Measurements from ENCODE around the gene GLG1. TPM values are rescaled to one million over a fixed set of nuclear protein-coding genes. Genes with fewer than 3 reads are reported as not detected.
"Not testable (repeated sequence)": the region's sequence is repeated elsewhere in the genome, so short reads cannot be mapped to it uniquely, and the experiment has no call there.

The GLG1 gene
- polyA plus RNA-seq, 1 donor from 2014 or later, result 36.6 TPM

- no peak for TF ChIP-seq CTCF (IDR thresholded peaks at IDR 0.05; ENCODE audit: poor library complexity, severe bottlenecking)
These were observed 48.0 kb downstream of the GLG1 start (continued) for GRCh38 chr16:74558873-74559272.

GRCh38 chr16:74557275-74557674, 49.6 kb downstream of the GLG1 start:
- no peaks in the 10 kb centered on the region for H3F3A ChIP-seq (ENCODE audit: insufficient read depth, low read length, poor library complexity, severe bottlenecking)
- peaks cover 6% of the 10 kb centered on the region for H3K79me2 ChIP-seq (replicated peaks; ENCODE audit: insufficient read depth, low read length)
- no peaks in the 10 kb centered on the region for H4K20me1 ChIP-seq (ENCODE audit: insufficient read depth)
- H3K9me2 ChIP-seq (ENCODE audit: insufficient read depth, low read length), result no peaks in the 10 kb centered on the region
- no peak overlapping the region for H2AFZ ChIP-seq (ENCODE audit: low read depth, low read length)
- H3K36me3 ChIP-seq (ENCODE audit: insufficient read depth, low read length), result no peaks in the 10 kb centered on the region
- TF ChIP-seq REST (IDR thresholded peaks at IDR 0.05; ENCODE audit: borderline replicate concordance) (no peak), EP300 (conservative IDR thresholded peaks at IDR 0.05; ENCODE audit: poor library complexity, severe bottlenecking) (no peak), MXI1 (conservative IDR thresholded peaks at IDR 0.05; ENCODE audit: poor library complexity, severe bottlenecking) (no peak), POLR2AphosphoS5 (IDR thresholded peaks at IDR 0.05) (no peak), EZH2 (IDR thresholded peaks at IDR 0.05; ENCODE audit: borderline replicate concordance, insufficient read depth, low read length, poor library complexity, severe bottlenecking) (no peak), SMC3 (conservative IDR thresholded peaks at IDR 0.05; ENCODE audit: poor library complexity) (no peak)
- H3K27me3 ChIP-seq (ENCODE audit: insufficient read depth, low read depth, low read length), result no peaks in the 10 kb centered on the region
- H3K9me3 ChIP-seq (ENCODE audit: low read length), result no peaks in the 10 kb centered on the region
- no peak overlapping the region for H3K4me2 ChIP-seq (ENCODE audit: low read length)
- no peak overlapping the region for H3K9ac ChIP-seq (ENCODE audit: low read length)
- H3K4me3 ChIP-seq (ENCODE audit: low read length), result no peak overlapping the region
- no peak overlapping the region for H3K27ac ChIP-seq (ENCODE audit: low read length)

- Histone ChIP-seq H3K9ac (ENCODE audit: low read length) (no peak overlapping the region), H4K20me1 (ENCODE audit: insufficient read depth) (no peaks in the 10 kb centered on the region), H3K4me3 (ENCODE audit: low read length) (no peak overlapping the region), H3K79me2 (replicated peaks; ENCODE audit: insufficient read depth, low read length) (peaks cover 6% of the 10 kb centered on the region), H3K27me3 (ENCODE audit: insufficient read depth, low read depth, low read length) (no peaks in the 10 kb centered on the region), H3K36me3 (ENCODE audit: insufficient read depth, low read length) (no peaks in the 10 kb centered on the region), H3K4me2 (ENCODE audit: low read length) (no peak overlapping the region), H2AFZ (ENCODE audit: low read depth, low read length) (no peak overlapping the region), H3F3A (ENCODE audit: insufficient read depth, low read length, poor library complexity, severe bottlenecking) (no peaks in the 10 kb centered on the region), H3K27ac (ENCODE audit: low read length) (no peak overlapping the region), H3K9me2 (ENCODE audit: insufficient read depth, low read length) (no peaks in the 10 kb centered on the region), H3K9me3 (ENCODE audit: low read length) (no peaks in the 10 kb centered on the region)
- TF ChIP-seq MXI1 (conservative IDR thresholded peaks at IDR 0.05; ENCODE audit: poor library complexity, severe bottlenecking) (no peak), RAD21 (conservative IDR thresholded peaks at IDR 0.05) (no peak), SMC3 (conservative IDR thresholded peaks at IDR 0.05; ENCODE audit: poor library complexity) (no peak), REST (IDR thresholded peaks at IDR 0.05; ENCODE audit: borderline replicate concordance) (no peak), POLR2AphosphoS5 (IDR thresholded peaks at IDR 0.05) (no peak), EP300 (conservative IDR thresholded peaks at IDR 0.05; ENCODE audit: poor library complexity, severe bottlenecking) (no peak), EZH2 (IDR thresholded peaks at IDR 0.05; ENCODE audit: borderline replicate concordance, insufficient read depth, low read length, poor library complexity, severe bottlenecking) (no peak), CTCF (IDR thresholded peaks at IDR 0.05; ENCODE audit: poor library complexity, severe bottlenecking) (no peak), TAF1 (IDR thresholded peaks at IDR 0.05; ENCODE audit: low read depth) (no peak)
These were observed 50.5 kb downstream of the GLG1 start for GRCh38 chr16:74556375-74556922.

- H3K27me3 ChIP-seq (ENCODE audit: insufficient read depth, low read depth, low read length); H2AFZ ChIP-seq (ENCODE audit: low read depth, low read length); H3K36me3 ChIP-seq (ENCODE audit: insufficient read depth, low read length); H3K9me2 ChIP-seq (ENCODE audit: insufficient read depth, low read length); H3K4me2 ChIP-seq (ENCODE audit: low read length); H3F3A ChIP-seq (ENCODE audit: insufficient read depth, low read length, poor library complexity, severe bottlenecking); H3K4me3 ChIP-seq (ENCODE audit: low read length); H3K27ac ChIP-seq (ENCODE audit: low read length); H3K9ac ChIP-seq (ENCODE audit: low read length); H3K9me3 ChIP-seq (ENCODE audit: low read length); H3K79me2 ChIP-seq (replicated peaks; ENCODE audit: insufficient read depth, low read length); H4K20me1 ChIP-seq (ENCODE audit: insufficient read depth): not testable (repeated sequence)
These were observed 54.6 kb downstream of the GLG1 start for GRCh38 chr16:74552357-74552756.

Measured in neural cell (in vitro differentiated cells).